ENCODE measurements around the gene GRIA4. TPM values are rescaled to one million over a fixed set of nuclear protein-coding genes. Genes with fewer than 3 reads are reported as not detected.

Gene GRIA4
- total RNA-seq, 6 donors from 2014 or later: not detected

DNA sequence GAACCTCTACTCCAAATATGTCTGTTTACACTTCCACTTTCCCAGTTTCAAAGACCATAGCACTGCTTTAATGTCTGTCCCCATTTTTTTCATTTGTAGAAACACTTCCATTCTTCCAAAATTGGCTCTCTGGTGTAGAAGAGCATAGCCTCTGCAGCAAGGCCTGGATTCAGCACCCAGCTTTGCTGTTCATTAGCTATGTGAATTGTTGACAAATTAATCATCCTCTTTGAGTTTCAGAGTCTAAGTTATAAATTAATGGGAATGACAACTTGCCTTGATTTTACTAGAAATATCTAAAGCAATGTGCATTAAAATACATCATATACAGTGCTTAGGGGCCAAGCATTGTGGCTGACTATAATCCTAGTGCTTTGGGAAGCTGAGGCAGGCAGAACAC is 22.4 kb downstream of the GRIA4 start:
- no peaks in the 10 kb centered on the region for H3K27me3 ChIP-seq
- no peaks in the 10 kb centered on the region for H3K36me3 ChIP-seq
- TF ChIP-seq EP300 (IDR thresholded peaks at IDR 0.05): no peak
- TF ChIP-seq POLR2AphosphoS5 (IDR thresholded peaks at IDR 0.05): no peak
- TF ChIP-seq, protein P1, sequence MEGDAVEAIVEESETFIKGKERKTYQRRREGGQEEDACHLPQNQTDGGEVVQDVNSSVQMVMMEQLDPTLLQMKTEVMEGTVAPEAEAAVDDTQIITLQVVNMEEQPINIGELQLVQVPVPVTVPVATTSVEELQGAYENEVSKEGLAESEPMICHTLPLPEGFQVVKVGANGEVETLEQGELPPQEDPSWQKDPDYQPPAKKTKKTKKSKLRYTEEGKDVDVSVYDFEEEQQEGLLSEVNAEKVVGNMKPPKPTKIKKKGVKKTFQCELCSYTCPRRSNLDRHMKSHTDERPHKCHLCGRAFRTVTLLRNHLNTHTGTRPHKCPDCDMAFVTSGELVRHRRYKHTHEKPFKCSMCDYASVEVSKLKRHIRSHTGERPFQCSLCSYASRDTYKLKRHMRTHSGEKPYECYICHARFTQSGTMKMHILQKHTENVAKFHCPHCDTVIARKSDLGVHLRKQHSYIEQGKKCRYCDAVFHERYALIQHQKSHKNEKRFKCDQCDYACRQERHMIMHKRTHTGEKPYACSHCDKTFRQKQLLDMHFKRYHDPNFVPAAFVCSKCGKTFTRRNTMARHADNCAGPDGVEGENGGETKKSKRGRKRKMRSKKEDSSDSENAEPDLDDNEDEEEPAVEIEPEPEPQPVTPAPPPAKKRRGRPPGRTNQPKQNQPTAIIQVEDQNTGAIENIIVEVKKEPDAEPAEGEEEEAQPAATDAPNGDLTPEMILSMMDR (IDR thresholded peaks at IDR 0.05): no peak
- TF ChIP-seq POLR2A (IDR thresholded peaks at IDR 0.05): no peak
- ATAC-seq (ENCODE audit: low FRiP score in 2 of 2) (no peak), DNase-seq (no peak)
- no peak overlapping the region for H3K27ac ChIP-seq
- H3K4me1 ChIP-seq: no peaks in the 10 kb centered on the region
- H3K4me3 ChIP-seq: no peak overlapping the region
- no peaks in the 10 kb centered on the region for H3K9me3 ChIP-seq

- Histone ChIP-seq H3K4me3 (no peak overlapping the region), H3K4me1 (no peaks in the 10 kb centered on the region), H3K36me3 (no peaks in the 10 kb centered on the region), H3K9me3 (no peaks in the 10 kb centered on the region), H3K27ac (no peak overlapping the region), H3K27me3 (no peaks in the 10 kb centered on the region)
- DNase-seq (peak in 1 of 2 donors; percentile 9), ATAC-seq (ENCODE audit: low FRiP score in 2 of 2) (no peak)
- 66 to 78% methylated on average over 4 of the region's 4 CpGs for WGBS, 2 donors
- TF ChIP-seq POLR2AphosphoS5 (IDR thresholded peaks at IDR 0.05) (no peak), EP300 (IDR thresholded peaks at IDR 0.05) (no peak), POLR2A (IDR thresholded peaks at IDR 0.05) (no peak)
- TF ChIP-seq, protein P1 (IDR thresholded peaks at IDR 0.05): no peak
These were observed 25.6 kb downstream of the GRIA4 start for GRCh38 chr11:105635466-105635865.

DNA sequence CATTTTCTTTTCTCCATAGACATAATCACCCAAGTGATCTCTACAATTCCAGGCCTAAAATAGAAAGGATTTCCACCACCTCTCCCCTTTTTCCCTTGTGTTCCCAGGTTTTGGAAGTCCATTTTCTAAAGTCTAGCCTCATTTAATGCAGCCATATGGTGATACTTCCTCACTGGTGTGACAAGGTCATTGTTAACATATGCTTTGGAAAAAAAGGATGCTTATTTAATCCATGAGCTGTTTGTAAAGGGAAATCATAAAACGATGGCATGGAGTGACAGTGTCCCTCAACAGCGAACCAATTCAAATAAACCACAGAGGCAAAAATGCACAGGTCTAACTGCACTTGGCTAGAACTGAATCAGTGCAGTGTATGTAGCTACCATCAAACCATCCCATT is 26.6 kb downstream of the GRIA4 start:
- ATAC-seq (ENCODE audit: low FRiP score in 2 of 2) (no peak), DNase-seq (no peak)
- TF ChIP-seq, protein P1 (IDR thresholded peaks at IDR 0.05): no peak
- TF ChIP-seq POLR2AphosphoS5 (IDR thresholded peaks at IDR 0.05): no peak
- TF ChIP-seq POLR2A (IDR thresholded peaks at IDR 0.05): no peak
- no peak for TF ChIP-seq EP300 (IDR thresholded peaks at IDR 0.05)
- H3K36me3 ChIP-seq: no peaks in the 10 kb centered on the region
- no peak overlapping the region for H3K27ac ChIP-seq
- WGBS, 2 donors: 25 to 29% methylated on average over 2 of the region's 2 CpGs
- H3K27me3 ChIP-seq: no peaks in the 10 kb centered on the region
- no peaks in the 10 kb centered on the region for H3K4me1 ChIP-seq
- no peaks in the 10 kb centered on the region for H3K9me3 ChIP-seq
- no peak overlapping the region for H3K4me3 ChIP-seq

DNA sequence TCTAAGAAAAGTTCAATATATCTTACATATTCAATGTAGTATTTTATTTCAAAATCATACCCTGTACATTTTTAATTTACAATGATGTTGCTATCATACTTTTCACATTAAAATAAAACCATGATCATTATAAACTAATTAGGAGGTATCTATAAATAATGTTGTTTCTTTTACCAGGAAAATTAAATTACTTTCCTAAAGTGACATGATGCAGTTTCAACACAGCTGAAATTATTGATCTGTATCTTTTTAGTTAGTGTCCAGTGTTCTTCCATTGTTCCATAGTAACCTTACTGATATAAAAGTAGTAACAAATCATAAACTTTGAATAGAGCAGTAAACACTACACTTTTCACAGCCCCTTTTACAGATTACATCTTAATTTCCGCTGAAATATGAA is 29.7 kb downstream of the GRIA4 start:
- Histone ChIP-seq H3K4me3 (no peak overlapping the region), H3K4me1 (no peaks in the 10 kb centered on the region), H3K36me3 (no peaks in the 10 kb centered on the region), H3K9me3 (no peaks in the 10 kb centered on the region), H3K27me3 (no peaks in the 10 kb centered on the region), H3K27ac (no peak overlapping the region)
- ATAC-seq (ENCODE audit: low FRiP score in 2 of 2) (no peak), DNase-seq (no peak)
- TF ChIP-seq POLR2A (IDR thresholded peaks at IDR 0.05): no peak
- no peak for TF ChIP-seq EP300 (IDR thresholded peaks at IDR 0.05)
- no peak for TF ChIP-seq POLR2AphosphoS5 (IDR thresholded peaks at IDR 0.05)
- TF ChIP-seq, protein P1 (IDR thresholded peaks at IDR 0.05): no peak
- 86 to 93% methylated on average over 1 of the region's 1 CpG for WGBS, 2 donors

DNA sequence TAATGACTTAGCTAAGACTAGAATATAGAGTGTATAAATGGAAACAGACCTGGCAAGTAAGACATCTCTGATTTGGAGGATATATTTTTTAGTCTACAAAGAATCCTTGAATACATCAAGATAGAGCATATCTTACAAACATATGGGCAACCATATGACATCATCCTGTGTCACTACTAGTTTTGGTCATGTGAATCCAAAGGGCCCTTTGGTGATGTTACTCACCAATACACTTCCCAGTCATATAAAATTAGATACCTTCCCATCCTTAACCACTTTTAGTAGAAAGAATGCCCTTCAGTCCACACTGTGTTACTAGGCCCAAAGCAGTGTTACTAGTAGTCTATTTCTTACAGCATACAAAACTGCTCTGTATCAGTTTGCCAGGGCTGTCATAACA is 31.6 kb downstream of the GRIA4 start:
- H3K27me3 ChIP-seq: no peaks in the 10 kb centered on the region
- ATAC-seq (ENCODE audit: low FRiP score in 2 of 2): no peak
- no peaks in the 10 kb centered on the region for H3K36me3 ChIP-seq
- no peak for DNase-seq
- TF ChIP-seq POLR2A (IDR thresholded peaks at IDR 0.05) (no peak), EP300 (IDR thresholded peaks at IDR 0.05) (no peak), POLR2AphosphoS5 (IDR thresholded peaks at IDR 0.05) (no peak)
- TF ChIP-seq, protein P1 (IDR thresholded peaks at IDR 0.05): no peak
- H3K27ac ChIP-seq: no peak overlapping the region
- H3K9me3 ChIP-seq: no peaks in the 10 kb centered on the region
- H3K4me1 ChIP-seq: no peaks in the 10 kb centered on the region
- no peak overlapping the region for H3K4me3 ChIP-seq

All from upper lobe of left lung (tissue), 6 donors.